Glomerular visceral epithelial cell (primary cell): ENCODE data around the gene ADISSP.

Source experiments
- DNase-seq: peaks from one replicate; pipeline ENCODE4 v3.0.0-alpha.2; 2016; ENCODE audit errors: extremely low spot score

The ADISSP gene

DNA sequence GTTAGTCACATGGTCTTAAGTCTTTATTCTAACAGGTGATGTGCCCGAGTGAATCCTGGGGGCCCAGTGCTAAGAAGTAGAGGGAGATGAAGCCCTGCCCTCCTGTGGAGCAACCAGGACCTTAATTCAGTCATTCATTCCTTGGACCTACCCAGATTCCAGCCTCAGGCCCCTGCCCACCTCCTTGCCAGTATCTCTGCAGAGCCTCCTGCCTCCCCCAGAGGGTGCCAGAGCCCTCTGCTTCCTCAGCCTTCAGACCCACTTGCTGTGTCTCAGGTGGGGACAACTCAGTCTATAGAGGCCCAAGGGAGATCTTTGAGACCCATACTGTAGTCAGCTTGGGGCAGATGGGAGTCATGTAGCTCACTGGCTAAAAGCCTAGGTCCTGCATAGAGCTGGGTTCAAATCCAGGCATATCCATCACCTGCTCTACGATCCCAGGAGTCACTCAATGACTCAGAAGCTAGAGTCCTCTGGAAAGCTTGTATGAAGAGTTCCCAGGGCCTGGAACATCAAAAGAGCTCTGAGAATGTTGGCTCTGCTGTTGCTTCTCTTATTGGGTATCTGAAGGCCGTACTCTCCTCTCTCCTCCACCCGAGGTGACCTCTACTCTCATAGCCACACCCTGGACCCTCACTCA is 51.2 kb downstream of the ADISSP start:
- peak; percentile 57 for DNase-seq

DNA sequence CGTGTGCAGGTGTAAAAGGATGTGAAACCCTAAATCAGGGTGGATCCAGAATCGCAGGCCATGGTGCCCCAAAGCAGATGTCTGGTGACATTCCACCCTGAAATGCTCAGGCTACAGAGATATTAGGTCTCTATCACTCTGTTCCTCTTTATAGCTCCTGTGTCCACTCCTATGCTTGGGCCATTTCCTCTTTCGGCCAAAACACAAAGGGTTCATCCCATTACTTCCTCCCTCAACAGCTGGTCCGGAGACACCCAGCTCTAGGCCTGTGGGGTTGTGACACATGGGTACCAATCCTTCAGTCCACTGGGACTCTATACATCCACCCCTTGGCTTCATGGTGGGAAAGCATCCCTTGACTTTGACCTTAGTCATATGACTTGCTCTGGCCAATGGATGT is 53.5 kb downstream of the ADISSP start:
- no peak for DNase-seq

DNA sequence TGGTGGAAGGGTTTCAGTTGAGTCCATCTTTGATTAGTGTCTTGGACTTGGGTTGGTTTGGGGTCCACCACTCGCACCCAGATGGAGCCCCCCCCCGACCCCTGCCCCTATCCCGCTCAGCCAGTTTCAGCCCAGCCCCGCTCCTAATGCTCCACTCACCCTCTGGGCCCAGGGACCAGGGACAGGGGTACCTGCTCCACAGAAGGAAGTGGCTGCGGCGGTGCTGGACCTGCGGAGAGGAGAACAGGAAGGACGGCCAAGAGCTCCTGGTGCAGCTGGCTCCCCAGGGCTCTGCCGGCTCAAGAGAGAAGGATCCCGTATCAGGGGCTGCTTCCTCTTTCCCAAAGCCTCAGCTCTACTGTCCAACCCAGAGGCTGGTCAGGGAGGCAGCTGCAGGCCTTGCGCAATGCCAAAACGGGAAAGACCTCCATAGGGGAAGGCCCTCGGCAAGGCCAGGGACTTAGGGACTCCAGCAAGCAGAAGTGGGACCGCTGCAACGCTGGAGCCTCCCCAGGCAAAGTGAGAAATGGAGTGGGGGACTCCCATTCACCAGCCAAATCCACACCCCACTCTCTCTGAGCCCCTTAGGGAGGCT is 55.2 kb downstream of the ADISSP start, which contains the start of gene SIGLEC1:
Gene SIGLEC1, minus strand, starts transcription at position 322 of the 595 bp plus-strand sequence. CDS start 5,472 bp downstream, outside the sequence.
- no peak for DNase-seq

DNA sequence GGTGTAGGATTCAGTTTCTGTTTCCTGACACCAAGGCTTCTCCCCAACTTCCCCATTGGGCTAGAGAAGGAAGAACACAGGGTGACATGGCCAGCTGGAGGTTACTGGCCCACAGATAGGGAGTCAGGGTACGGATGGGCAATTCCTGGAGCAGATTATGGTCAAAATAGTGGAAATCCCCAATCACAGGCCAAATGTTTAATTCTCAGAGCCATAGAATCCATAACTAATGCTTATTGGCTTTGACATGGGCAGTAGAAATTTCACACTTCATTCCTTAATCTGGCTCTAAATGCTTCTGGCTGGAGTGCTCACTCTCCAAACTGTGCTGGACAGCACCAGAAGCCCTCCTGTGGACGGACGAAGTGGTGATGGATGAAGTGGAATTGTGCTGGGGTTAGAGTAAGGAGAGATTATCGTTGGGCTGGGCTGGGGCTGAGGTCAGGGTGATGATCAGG is 56.0 kb downstream of the ADISSP start:
- no peak for DNase-seq

GRCh38 chr20:3710703-3711483 is 56.7 kb downstream of the ADISSP start:
- peak; percentile 66 for DNase-seq

DNA sequence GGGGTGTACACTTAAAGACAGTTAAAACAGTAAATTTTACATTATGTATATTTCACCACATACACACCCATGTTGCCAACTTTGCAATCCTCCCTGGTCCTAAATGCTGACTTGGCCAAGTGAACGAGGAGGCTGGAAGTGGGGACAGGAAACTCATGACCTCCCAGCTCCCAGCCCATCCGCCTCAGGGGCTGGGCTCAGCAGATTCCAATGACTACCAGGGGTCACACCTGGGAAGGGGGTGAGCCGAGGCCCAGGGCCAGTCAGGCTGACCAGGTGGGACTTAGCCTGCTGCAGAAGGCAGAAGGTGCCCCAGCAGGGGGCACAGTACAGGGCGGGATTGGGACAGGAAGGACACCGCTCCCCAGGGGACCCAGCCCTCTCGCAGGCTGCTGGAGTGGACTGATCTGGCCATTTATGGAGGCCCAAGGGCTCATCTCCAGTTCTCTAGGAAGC is 57.5 kb downstream of the ADISSP start:
- DNase-seq = no peak

DNA sequence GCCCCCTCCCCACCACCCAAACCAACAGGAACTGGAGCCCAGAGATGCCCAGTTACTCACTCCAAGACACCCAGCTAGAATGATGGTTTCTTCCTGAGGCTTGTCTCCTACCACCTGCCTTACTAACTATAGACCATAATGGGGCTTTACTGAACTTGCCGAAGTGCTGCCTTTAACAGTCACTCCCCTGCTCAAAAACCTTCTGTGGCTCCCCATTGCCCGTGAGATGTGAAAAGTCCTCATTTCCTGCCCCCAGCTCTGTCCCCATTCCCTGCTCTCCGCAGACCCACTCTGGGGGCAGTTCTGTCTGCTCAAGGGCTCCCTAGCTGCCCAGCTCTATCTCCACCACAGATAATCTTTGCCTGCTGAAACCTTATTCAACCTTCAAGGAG is 60.0 kb downstream of the ADISSP start:
- no peak for DNase-seq

DNA sequence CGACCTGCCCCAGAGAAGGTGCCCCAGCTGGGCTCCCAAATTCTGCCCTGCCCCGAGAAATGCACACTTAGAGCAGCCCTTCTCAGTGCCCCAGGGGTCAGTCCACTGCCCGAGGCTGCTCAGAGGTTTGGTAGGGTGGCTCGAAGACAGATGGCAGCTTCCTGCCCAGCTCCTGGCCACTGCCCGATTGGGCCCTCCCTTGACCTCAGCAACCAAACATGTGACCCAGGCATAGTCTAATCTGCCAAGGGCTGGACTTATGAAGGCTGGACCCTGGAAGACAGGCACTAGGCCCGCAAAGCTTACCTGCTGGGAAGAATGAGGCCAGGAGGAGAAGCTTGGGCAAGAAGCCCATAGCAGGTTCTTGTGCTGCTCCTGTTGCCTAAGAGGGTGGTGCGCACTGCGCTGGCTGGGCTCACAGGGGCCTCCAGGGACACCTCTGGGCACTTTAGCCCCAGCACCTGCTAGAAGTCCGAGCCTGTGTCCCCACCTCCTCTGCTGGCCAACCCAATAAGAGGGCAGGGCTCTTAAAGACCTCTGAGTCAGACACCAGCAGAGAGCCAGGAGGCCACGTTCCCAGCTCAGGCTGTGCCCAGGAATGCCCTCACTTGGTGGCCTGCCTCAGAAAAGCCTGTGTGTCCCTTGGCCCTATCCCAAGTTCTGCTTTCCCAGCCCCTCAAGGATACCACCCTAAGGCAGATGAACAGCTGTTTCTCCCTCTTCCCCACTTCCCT is 60.6 kb downstream of the ADISSP start:
- peak; percentile 21 for DNase-seq

GRCh38 chr20:3705970-3706739 is 61.4 kb downstream of the ADISSP start:
- DNase-seq = no peak

- DNase-seq = no peak
Measured at GRCh38 chr20:3705491-3705969, 62.0 kb downstream of the ADISSP start.

DNA sequence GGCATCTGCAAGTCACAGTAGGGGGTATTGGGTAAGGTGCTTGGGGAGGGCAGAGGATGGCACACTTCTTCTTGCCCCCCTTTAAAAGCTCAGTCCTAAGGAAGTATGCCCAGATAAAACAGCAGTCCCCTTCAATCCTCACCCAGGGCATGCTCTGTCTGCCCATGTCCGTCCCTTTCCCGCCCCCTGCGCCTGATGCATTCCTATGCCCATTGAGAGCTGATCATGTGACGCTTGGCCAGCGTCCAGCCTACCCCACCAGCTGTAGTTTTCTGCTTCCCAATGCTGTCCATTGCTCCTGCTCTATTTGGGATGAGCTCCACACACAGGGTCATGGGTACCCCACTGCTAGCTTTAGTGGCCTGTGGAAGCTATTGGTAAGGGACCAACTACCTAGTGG is 63.5 kb downstream of the ADISSP start:
- DNase-seq = no peak
